Endothelial cell of umbilical vein (primary cell): ENCODE results near the gene FIBCD1.
"Not testable (repeated sequence)": the region's sequence is repeated elsewhere in the genome, so short reads cannot be mapped to it uniquely, and the experiment has no call there.

Experiments
- EZH2 ChIP-seq: IDR thresholded peaks from 2 replicates; pipeline ENCODE4 v1.6.1; 2012; ENCODE audit warnings: borderline replicate concordance, low read depth, mild to moderate bottlenecking, moderate library complexity, low read length, inconsistent platforms; ENCODE audit not compliant: severe bottlenecking
- MAX ChIP-seq: IDR thresholded peaks from 2 replicates; pipeline ENCODE4 v1.6.1; 2011; ENCODE audit not compliant: insufficient read depth, insufficient read length
- POLR2A ChIP-seq: IDR thresholded peaks from 2 replicates; pipeline ENCODE4 v1.6.1; 2012; ENCODE audit warnings: low read depth, mild to moderate bottlenecking, control low read depth, low read length
- POLR2AphosphoS5 ChIP-seq: IDR thresholded peaks from 2 replicates; pipeline ENCODE4 v1.6.1; 2012; ENCODE audit warnings: low read depth, mild to moderate bottlenecking, control low read depth, low read length, moderate library complexity; ENCODE audit not compliant: insufficient read depth

GRCh38 chr9:130954925-130955324 is 15.9 kb upstream of the FIBCD1 start:
- not testable (repeated sequence) for TF ChIP-seq POLR2AphosphoS5, EZH2, POLR2A, MAX
